HG03520 (cell line): Measurements from ENCODE around the gene TRABD2A.
"Not testable (repeated sequence)": the region's sequence is repeated elsewhere in the genome, so short reads cannot be mapped to it uniquely, and the experiment has no call there.

Experiments used
- ATAC-seq: cut with Tn5 transposase; IDR thresholded peaks from one replicate; pipeline ENCODE4 v1.9.1; 2021; ENCODE audit warnings: mild to moderate bottlenecking, moderate library complexity; ENCODE audit not compliant: unreplicated experiment

Gene TRABD2A

DNA sequence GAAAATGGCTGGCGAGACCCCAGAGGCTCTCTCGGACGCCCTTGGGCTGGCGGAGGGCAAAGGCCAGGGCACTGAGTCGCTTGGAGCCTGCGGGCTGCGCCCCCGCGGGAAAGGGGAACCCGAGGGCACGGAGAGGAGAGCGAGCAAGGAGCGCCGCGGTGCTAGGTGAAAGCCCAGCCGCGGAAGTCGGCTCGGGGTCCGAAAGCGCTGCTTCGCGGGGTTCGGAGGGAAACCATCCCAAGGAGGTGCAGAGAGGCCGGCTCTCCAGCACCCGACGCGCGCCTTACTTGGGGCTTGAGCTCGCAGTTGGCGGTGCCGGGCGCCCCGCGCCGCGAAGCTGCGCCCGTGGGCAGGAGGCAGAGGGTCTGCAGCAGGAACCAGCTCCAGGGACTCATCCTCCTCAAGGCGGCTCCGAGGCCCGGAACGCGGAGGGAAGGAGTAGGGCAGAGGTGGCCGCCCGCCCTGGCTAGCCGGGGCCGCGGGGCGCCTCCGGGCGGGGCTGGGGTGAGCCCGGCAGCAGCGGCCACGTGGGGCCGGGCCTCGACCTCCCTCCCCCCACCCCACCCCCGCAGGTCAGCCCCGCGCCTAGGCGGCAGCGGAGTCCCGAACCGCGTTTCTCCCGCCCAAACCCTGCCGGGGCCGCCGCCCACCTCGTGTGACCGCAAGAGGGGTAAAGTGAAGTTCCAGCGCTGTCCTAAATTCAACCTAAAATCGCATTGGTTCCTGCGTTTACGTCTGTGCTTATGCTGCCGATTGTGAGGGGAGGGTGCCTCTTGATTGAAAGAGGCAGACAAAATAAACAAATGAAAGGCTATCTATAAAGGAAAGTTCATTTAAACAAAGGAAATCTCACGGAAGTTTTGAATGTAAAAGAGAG is at the start of gene TRABD2A:
Gene TRABD2A (minus strand): TSS at position 440 of the 877 bp plus-strand sequence. CDS start 45 bp downstream, at position 395.
- ATAC-seq = no peak

DNA sequence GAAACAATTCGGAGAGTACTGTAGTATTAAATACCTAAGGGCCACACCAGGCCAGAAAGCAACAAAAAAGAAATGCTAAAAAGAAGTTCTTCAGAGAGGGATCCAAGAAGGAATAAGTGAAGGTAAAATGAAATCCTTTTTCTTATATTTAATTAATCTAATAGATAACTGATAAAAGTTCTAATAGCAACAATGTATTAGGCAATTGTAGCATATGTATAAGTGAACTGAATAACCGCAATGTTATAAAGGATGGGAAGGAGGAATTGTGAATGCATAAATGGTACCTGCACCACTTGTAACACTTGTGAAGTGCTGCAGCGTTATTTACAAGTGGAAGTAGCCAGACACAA is 46.4 kb upstream of the TRABD2A start:
- no peak for ATAC-seq

DNA sequence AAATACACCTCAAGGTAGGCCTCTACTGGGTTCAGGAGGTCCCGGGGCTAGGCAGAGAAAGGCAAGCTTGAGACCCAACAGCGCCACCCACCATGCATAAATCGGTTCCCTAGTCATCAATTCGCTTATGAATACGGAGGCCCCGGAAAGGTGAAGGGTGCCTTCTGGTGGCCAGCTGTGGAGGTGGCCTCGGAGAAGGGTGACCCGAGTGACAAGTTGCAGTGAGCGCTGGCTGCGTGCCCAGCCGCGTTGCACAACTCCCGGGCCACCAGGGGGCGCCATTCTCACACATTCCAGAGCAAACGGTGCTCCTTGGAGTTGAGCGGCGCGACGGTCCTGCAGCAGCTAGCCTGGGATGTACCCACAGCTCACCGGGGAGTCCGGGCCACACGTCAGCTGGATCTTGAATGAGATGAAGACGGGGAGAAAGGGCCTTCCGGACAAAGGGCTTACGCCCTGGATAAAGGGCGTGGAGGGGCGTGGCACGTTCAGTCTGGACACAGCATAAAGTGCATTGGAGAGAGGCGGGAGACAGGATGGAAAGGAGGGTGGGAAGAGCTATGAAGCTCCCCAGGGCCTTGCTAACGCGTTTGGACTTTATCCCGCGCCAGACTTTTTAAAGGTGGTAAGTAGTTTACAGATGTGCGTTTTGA is 45.0 kb upstream of the TRABD2A start:
- peak; percentile 82 for ATAC-seq

DNA sequence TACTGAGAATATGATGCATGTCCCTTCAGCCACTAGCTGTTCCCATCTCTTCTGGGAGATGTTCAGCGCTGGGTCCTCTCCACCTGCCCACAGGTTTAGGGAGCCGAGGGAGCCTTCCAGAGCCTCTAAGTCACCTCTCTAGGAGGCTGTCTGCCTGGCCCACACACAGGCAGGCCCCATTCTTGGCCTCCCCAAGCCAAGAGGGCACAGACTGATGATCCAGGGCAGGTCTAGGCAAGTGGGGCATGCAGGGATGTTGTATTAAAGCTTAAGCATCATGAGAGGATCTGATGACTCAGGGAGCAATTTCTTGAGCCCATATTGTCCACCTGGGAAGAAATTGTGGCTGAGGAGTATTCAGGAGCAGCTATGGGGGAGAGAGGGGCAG is 44.4 kb upstream of the TRABD2A start:
- ATAC-seq = no peak

GRCh38 chr2:84924173-84925106 is 43.6 kb upstream of the TRABD2A start:
- ATAC-seq = no peak

DNA sequence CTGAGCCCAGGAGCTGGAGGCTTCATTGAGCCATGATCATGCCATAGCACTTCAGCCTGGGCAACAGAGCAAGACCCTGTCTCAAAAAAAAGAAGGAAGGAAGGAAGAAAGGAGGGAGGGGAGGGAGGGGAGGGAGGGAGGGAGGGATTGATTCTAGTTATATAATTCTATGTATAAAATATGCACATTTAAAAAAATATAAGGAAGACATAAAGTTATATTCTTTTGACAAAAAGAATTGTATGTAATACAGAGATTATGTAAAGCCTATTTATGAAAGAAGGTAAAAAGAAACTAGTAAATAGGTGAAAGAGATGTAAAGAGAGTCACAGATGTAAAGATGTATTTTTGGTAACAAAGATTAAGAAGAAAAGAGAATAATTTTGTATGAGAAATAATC is 42.1 kb upstream of the TRABD2A start:
- ATAC-seq = no peak

DNA sequence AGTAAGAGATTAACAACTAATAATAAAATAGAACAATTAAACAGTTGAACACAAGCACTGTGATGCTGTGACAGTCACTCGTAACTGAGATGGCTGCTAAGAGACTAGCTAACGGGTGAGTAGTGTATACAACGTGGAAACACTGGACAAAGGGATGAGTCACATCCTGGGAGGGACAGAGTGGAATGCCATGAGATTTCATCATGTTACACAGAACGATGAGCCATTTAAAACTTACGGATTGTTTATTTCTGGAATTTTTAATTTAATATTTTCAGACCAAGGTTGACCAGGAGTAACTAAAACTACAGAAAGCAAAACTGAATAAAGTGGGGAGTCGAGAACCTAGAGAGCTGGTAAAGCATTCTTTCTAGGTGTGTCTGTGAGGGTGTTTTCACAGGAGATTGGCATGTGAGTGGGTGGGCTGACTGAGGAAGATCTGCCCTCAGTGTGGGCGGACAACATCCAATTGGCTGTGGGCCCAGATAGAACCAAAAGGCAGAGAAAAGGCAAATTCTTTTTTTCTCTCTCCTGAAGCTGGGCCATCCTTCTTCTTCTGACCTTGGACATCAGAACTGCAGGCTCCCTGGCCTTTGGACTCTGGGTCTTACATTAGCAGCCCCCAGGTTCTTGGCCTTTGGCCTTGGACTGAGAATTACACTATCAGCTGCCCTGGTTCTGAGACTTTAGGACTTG is 39.1 kb upstream of the TRABD2A start:
- peak; percentile 45 for ATAC-seq

DNA sequence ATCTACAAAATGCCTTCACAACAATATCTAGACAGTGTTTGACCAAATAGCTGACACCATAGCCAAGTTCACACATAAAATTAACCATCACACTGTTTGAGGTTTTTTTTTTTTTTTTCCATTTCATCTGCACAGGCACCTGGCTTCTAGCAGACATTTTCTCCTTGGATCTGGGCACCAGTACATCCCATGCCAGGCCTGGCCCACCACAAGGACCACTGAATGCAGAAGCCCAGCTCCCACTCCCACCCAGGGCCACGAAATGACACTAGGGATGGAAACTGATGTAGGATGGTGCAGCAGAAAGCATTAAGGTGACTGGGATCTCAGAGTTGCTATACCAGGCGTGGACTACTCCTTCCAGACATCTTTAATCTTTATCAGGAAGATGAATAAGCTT is 37.5 kb upstream of the TRABD2A start:
- ATAC-seq = no peak

- not testable (repeated sequence) for ATAC-seq
Measured at GRCh38 chr2:84917821-84918220, 36.9 kb upstream of the TRABD2A start.

GRCh38 chr2:84915675-84916074 is 34.8 kb upstream of the TRABD2A start:
- not testable (repeated sequence) for ATAC-seq

- ATAC-seq = no peak
Measured at GRCh38 chr2:84914334-84914733, 33.5 kb upstream of the TRABD2A start.

DNA sequence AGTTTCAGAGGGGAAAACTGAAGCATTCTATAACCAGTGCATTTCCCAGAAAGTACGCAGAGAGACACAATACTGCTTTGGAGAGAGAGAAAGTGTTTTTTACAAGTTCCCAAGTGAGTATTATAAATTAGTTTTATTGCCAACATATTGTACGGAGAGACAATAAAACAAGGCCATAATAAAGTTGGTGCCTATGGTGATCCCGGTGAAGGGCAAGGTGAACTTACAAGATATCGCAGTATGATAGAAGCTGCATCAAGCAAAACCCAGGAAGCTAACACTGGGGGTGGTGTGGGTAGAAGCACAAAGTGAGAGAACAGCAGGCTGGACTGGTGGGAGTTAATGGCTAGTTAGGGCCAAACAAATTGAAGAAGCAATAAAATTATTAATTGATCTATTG is 32.1 kb upstream of the TRABD2A start:
- no peak for ATAC-seq

DNA sequence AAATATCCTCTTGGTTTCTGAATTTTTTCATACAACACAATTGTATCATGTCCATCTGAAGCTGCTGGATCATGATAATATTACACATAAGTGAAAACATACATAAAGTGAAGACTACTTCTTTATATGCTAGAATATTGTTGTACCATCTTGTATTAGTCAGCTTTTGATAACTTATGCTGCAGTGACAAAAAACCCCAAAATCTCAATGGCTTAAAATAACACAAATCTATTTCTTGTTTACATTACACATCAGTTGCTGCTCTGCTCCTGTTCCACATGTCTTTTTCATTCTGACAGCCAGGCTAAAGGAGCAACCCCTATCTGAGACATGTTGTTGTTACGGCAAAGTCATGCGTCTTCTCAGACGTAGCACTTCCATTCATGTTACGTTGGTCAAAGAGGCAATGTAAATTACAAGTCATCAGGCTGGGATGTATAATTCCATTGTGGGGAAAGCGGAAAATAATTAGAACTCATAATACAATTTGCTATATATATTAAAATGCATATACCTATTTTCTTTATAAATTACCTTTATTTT is 30.3 kb upstream of the TRABD2A start:
- ATAC-seq = no peak

DNA sequence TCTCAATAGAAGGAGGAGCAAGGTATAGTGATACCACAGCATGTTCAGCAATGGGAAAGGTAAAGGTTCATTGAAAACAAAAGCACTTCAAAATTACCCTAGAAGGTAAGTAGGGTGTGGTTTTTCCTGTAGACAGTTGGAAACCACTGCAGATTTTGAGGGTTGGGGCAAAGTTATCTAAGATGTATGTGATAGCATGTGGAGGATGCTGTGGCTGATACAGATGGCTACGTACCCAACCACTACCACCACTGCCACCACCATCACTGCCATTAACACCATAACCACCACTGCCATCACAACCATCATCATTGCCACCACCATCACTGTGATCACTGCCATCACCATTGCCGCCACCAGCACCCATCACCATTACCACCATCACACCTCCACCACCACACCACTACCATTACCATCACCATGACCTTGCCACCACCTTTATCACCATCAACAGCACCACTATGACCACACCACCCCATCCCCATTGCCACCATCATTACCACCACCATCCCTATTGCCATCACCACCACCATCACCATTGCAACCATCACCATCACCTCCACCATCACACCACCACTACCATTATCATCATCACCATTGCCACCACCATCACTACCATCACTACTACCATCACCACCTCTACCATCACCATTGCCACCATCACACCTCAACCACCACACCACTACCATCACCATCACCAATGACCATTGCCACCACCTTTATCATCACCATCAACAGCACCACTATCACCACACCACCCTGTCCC is 28.2 kb upstream of the TRABD2A start:
- no peak for ATAC-seq

- no peak for ATAC-seq
Measured at GRCh38 chr2:84906900-84907714, 26.2 kb upstream of the TRABD2A start.

DNA sequence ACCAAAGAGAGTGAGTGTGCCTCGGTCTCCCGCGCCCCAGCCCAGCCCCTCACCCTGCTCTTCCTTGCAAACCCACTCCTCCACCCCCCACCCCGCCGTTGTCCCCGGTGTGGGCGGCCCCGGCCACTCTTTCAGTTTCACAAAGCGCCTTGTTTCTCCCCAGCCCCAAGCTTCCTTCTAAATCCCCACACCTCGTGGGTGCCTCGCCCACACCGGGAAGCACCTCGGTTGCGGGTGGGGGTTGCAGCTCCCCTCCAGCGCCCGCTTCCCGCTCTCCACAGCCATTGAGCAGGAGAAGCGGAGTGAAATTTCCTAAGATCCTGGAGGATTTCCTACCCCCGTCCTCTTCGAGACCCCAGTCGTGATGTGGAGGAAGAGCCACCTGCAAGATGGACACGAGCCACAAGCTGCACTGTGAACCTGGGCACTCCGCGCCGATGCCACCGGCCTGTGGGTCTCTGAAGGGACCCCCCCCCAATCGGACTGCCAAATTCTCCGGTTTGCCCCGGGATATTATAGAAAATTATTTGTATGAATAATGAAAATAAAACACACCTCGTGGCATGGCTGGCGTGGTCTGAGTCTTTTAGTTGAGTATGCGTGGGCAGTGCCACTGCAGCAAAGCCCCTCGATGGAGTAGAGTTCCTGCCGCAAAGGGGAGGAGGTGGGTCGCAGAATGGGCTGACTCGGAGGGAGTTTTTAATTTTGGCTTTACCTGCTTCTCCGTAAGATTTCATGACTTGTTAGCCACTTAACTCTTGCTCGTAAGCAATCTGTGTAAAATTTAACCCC is 25.4 kb upstream of the TRABD2A start:
- ATAC-seq = peak; percentile 23

DNA sequence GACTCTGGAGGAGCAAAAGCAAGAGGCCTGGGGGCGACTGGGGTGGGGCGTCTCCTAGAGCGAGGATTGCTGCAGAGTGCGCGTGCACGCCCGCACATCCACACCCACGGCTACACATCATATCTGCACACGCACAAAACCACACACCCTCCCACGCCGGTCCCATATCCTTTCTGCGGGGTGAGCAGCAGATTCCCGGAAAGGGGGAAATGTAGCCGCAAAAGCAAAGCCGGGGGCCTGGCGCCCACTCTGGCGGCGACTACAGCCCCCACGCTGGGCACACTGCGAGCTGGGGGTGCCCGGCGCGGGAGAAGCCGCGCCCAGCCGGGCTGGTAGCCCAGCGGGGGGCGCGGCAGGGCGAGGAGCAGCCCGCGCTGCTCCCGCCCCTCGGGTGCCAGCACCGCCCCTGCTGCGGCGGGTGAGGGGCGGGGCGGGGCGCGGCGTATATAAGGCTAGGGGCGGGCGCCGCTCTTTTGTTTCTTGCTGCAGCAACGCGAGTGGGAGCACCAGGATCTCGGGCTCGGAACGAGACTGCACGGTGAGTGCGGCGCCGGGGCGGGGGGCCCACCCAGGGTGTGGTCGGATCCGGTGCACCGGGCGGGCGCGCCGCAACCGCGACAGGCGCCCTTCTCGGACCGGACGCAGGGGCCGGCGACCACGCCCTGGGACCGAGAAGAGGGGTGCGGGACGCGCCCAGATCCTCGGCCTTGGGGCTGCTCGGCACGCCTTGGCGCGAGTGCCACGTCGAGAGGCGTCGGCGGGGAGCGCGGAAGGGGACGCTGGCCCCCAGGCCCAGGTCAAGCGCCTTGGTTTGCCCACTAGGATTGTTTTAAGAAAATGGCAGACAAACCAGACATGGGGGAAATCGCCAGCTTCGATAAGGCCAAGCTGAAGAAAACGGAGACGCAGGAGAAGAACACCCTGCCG is 24.6 kb upstream of the TRABD2A start, which contains the start of gene TMSB10:
Gene TMSB10 (plus strand): TSS at position 476 of the 927 bp plus-strand sequence.
- peak; percentile 63 for ATAC-seq
